Smooth muscle cell (in vitro differentiated cells): ENCODE measurements around the gene GMDS. TPM values are rescaled to one million over a fixed set of nuclear protein-coding genes. Genes with fewer than 3 reads are reported as not detected.
"Not testable (repeated sequence)": the region's sequence is repeated elsewhere in the genome, so short reads cannot be mapped to it uniquely, and the experiment has no call there.

ENCODE experiments used
- DNase-seq: peaks from one replicate; lab custom pipeline; 2025; ENCODE audit not compliant: unreplicated experiment; lab: John Stamatoyannopoulos, UW
- H2AFZ ChIP-seq: fragments of 200-600 bp; sonication (generic); 2 replicates; pipeline ENCODE4 v1.6.0; 2016; ENCODE audit warnings: antibody characterized with exemption, low read depth, mild to moderate bottlenecking
- H3F3A ChIP-seq: fragments of 200-600 bp; sonication (generic); 2 replicates; pipeline ENCODE4 v1.6.0; 2017; ENCODE audit warnings: antibody characterized with exemption, low read depth
- H3K27ac ChIP-seq: fragments of 200-600 bp; sonication (generic); 2 replicates; pipeline ENCODE4 v1.5.1; 2016; ENCODE audit warnings: low read depth, mild to moderate bottlenecking
- H3K27me3 ChIP-seq: fragments of 200-600 bp; sonication (generic); 2 replicates; pipeline ENCODE4 v1.6.1; 2016; ENCODE audit warnings: low read depth, mild to moderate bottlenecking
- H3K36me3 ChIP-seq: fragments of 200-600 bp; sonication (generic); 2 replicates; pipeline ENCODE4 v1.5.1; 2016; ENCODE audit warnings: low read depth
- H3K4me1 ChIP-seq: fragments of 200-600 bp; sonication (generic); 2 replicates; pipeline ENCODE4 v1.5.1; 2016; ENCODE audit warnings: low read depth
- H3K4me2 ChIP-seq: fragments of 200-600 bp; sonication (generic); 2 replicates; pipeline ENCODE4 v1.6.0; 2016; ENCODE audit warnings: mild to moderate bottlenecking
- H3K4me3 ChIP-seq: fragments of 200-600 bp; sonication (generic); 2 replicates; pipeline ENCODE4 v1.5.1; 2016; ENCODE audit warnings: mild to moderate bottlenecking
- H3K79me2 ChIP-seq: fragments of 200-600 bp; sonication (generic); 2 replicates; pipeline ENCODE4 v1.6.0; 2016; ENCODE audit warnings: low read depth, mild to moderate bottlenecking
- H3K9ac ChIP-seq: fragments of 200-600 bp; sonication (generic); 2 replicates; pipeline ENCODE4 v1.6.0; 2016; ENCODE audit warnings: low read depth
- H3K9me3 ChIP-seq: fragments of 200-600 bp; sonication (generic); replicated peaks from 2 replicates; pipeline ENCODE4 v1.5.1; 2016; ENCODE audit warnings: low read depth
- H4K20me1 ChIP-seq: fragments of 200-600 bp; sonication (generic); 2 replicates; pipeline ENCODE4 v1.6.0; 2016; ENCODE audit warnings: low read depth
- WGBS: methylation state at CpG from one replicate; pipeline ENCODE4 v1.1.7; 2016; ENCODE audit warnings: low lambda C conversion rate; 5-methylcytosine and 5-hydroxymethylcytosine counted together
- polyA plus RNA-seq: library from polyadenylated mRNA; unstranded; fragments of >200 nt; fragmentation: Nextera tagmentation; extraction: Ambion mirVana; gene quantifications from 2 replicates; pipeline ENCODE4 v1.2.1, GENCODE V29; 2016
- total RNA-seq: library from RNA; depleted of rRNA; stranded (reverse); fragments of >200 nt; gene quantifications from 2 replicates; pipeline ENCODE4 v1.2.3, GENCODE V29; 2014
- TF ChIP-seq, protein P1 (sequence below): fragments of 200-600 bp; sonication (generic); IDR thresholded peaks from 2 replicates; pipeline ENCODE4 v1.5.1; 2017; ENCODE audit warnings: borderline replicate concordance, mild to moderate bottlenecking, antibody characterized with exemption; ENCODE audit not compliant: insufficient read depth, poor library complexity, severe bottlenecking

Gene GMDS
- total and polyA plus RNA-seq, 2 experiments from 2014 or later = 3.7 to 8.5 TPM

DNA sequence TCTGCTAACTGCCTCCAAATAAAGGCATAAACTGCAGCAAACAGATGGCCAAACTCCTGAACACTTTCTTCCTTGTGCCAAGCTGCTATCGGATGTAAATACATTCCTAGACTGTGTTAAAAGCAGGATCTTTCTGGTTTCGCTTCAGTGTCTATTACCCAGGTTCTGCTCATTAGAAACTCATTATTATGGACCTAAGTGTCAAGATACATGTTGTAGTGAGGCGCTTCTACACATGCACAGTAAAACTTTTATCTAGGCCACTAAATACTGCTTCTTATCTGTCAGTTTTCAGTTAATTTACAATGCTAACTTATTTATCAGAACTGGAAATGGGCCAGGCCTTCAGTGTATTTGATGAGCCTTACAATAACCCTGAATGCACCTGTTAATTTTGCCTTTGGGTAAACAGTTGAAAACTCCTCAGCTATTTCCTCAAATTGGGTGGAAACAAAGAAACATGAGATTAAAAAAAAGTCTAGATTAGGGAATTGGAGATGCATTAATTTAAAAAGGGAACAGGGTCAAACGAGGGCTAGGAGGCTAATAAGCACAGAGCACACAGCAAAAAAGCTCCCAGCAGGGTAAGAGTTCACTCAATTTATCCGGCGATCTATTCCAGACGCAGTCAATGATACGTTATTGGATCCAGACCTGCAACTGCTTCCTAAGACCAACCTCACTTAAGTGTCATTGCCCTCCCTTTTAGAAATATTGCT, 395.1 kb downstream of the GMDS start:
- TF ChIP-seq, protein P1, sequence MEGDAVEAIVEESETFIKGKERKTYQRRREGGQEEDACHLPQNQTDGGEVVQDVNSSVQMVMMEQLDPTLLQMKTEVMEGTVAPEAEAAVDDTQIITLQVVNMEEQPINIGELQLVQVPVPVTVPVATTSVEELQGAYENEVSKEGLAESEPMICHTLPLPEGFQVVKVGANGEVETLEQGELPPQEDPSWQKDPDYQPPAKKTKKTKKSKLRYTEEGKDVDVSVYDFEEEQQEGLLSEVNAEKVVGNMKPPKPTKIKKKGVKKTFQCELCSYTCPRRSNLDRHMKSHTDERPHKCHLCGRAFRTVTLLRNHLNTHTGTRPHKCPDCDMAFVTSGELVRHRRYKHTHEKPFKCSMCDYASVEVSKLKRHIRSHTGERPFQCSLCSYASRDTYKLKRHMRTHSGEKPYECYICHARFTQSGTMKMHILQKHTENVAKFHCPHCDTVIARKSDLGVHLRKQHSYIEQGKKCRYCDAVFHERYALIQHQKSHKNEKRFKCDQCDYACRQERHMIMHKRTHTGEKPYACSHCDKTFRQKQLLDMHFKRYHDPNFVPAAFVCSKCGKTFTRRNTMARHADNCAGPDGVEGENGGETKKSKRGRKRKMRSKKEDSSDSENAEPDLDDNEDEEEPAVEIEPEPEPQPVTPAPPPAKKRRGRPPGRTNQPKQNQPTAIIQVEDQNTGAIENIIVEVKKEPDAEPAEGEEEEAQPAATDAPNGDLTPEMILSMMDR = no peak
- WGBS = 71% methylated on average over 8 of the region's 8 CpGs
- Histone ChIP-seq H3K9me3 (no peaks in the 10 kb centered on the region), H3K27ac (no peak overlapping the region), H3K4me3 (no peak overlapping the region), H3K4me2 (no peak overlapping the region), H3K27me3 (peaks cover 47% of the 10 kb centered on the region), H4K20me1 (no peaks in the 10 kb centered on the region), H3K36me3 (no peaks in the 10 kb centered on the region), H3K4me1 (no peaks in the 10 kb centered on the region), H3K9ac (no peak overlapping the region), H3K79me2 (no peaks in the 10 kb centered on the region), H3F3A (no peaks in the 10 kb centered on the region), H2AFZ (no peak overlapping the region)
- DNase-seq = no peak

DNA sequence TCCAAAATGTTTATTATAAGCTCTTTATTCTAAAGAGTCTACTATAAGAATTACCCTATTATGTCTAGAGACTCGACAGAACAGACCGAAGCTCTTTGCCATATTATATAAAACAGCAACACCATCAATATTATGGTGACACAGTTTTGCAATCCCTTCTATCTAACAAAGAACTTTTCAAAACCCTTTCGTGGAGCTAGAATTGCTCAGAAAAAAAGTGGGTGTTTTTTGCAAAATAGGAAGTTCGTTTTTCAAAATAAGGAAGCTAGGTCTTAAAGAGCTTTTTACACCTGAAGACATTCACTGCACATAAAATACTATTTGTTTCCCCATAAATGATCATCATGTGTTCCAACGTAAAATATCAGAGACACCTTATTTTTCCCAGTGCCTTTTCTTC, 395.7 kb downstream of the GMDS start:
- 89% methylated on average over 5 of the region's 5 CpGs for WGBS
- Histone ChIP-seq H4K20me1 (no peaks in the 10 kb centered on the region), H3K4me2 (no peak overlapping the region), H3K4me3 (no peak overlapping the region), H3K27ac (no peak overlapping the region), H3K27me3 (peaks cover 47% of the 10 kb centered on the region), H3K9me3 (no peaks in the 10 kb centered on the region), H3K9ac (no peak overlapping the region), H3K79me2 (no peaks in the 10 kb centered on the region), H3F3A (no peaks in the 10 kb centered on the region), H3K36me3 (no peaks in the 10 kb centered on the region), H3K4me1 (no peaks in the 10 kb centered on the region), H2AFZ (no peak overlapping the region)
- TF ChIP-seq, protein P1 = no peak
- no peak for DNase-seq

GRCh38 chr6:1848752-1849151, 396.7 kb downstream of the GMDS start:
- no peaks in the 10 kb centered on the region for H3K9me3 ChIP-seq
- no peak overlapping the region for H2AFZ ChIP-seq
- H3F3A ChIP-seq = no peaks in the 10 kb centered on the region
- no peak overlapping the region for H3K27ac ChIP-seq
- H3K4me2 ChIP-seq = no peak overlapping the region
- H3K36me3 ChIP-seq = no peaks in the 10 kb centered on the region
- no peak overlapping the region for H3K9ac ChIP-seq
- 67% methylated on average over 1 of the region's 1 CpG for WGBS
- H4K20me1 ChIP-seq = no peaks in the 10 kb centered on the region
- DNase-seq = no peak
- TF ChIP-seq, protein P1 = no peak
- H3K27me3 ChIP-seq = peaks cover 38% of the 10 kb centered on the region
- no peaks in the 10 kb centered on the region for H3K4me1 ChIP-seq
- H3K79me2 ChIP-seq = no peaks in the 10 kb centered on the region
- no peak overlapping the region for H3K4me3 ChIP-seq

DNA sequence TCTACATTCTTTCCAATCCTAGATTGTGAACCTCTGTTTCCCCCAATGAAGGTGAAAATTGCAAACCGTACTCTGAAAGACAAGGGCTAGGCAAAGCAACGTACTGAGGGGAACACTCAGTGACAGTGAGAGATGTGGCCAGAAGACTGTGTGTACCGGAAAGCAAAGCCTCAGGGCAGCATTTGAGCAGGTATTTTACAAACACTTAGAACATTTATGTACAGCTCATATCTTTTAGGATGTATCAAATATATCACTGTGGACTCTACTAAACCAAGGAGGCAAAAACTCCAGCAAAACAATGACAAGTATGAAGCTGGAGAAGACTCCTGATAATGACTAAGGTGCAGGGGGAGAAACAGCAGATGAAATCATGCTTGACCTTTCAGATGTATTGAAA, 398.8 kb downstream of the GMDS start:
- H3K9me3 ChIP-seq = no peaks in the 10 kb centered on the region
- H3K79me2 ChIP-seq = no peaks in the 10 kb centered on the region
- no peak overlapping the region for H3K4me3 ChIP-seq
- H4K20me1 ChIP-seq = no peaks in the 10 kb centered on the region
- TF ChIP-seq, protein P1 = no peak
- H3K27ac ChIP-seq = no peak overlapping the region
- WGBS = 95% methylated on average over 3 of the region's 3 CpGs
- peaks cover 45% of the 10 kb centered on the region for H3K27me3 ChIP-seq
- H3K4me2 ChIP-seq = no peak overlapping the region
- no peaks in the 10 kb centered on the region for H3K36me3 ChIP-seq
- no peaks in the 10 kb centered on the region for H3F3A ChIP-seq
- H3K9ac ChIP-seq = no peak overlapping the region
- no peak overlapping the region for H2AFZ ChIP-seq
- no peaks in the 10 kb centered on the region for H3K4me1 ChIP-seq
- DNase-seq = no peak

- not testable (repeated sequence) for H3K9me3 ChIP-seq, H4K20me1 ChIP-seq, H3K4me3 ChIP-seq, H3K4me2 ChIP-seq, H3K36me3 ChIP-seq, H2AFZ ChIP-seq, H3K27ac ChIP-seq, H3F3A ChIP-seq, DNase-seq, H3K9ac ChIP-seq, H3K79me2 ChIP-seq, H3K4me1 ChIP-seq
- 95% methylated on average over 5 of the region's 5 CpGs for WGBS
- H3K27me3 ChIP-seq = peaks cover 56% of the 10 kb centered on the region
Observed at GRCh38 chr6:1845543-1845942, 399.9 kb downstream of the GMDS start.
